ENCODE data around the gene DPP4. TPM values are rescaled to one million over a fixed set of nuclear protein-coding genes. Genes with fewer than 3 reads are reported as not detected.
A peak's percentile ranks its signal among the peaks of the same experiment; 100 is the strongest.

DPP4 gene
- total and polyA plus RNA-seq, 2 experiments from 2014 or later, result 31.6 to 39.9 TPM

DNA sequence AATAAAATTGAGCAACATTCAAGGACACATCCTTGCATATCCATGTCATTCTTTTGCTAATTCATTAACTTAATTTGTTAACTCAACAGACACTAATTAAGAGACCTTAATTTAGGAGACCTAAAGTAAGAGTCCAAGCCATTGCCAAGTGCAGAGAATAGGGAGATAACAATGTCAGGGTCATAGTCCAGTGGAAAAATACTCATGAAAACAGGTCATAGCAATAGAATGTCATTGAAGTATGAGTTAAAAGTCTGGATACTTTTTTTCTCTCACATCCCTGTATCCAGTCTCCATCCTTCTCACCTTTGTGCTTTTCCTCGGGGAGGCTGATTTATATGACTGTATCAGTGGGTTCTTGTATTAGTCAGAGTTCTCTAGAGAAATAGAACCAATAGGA lies 26.6 kb upstream of the DPP4 start:
- Histone ChIP-seq H3K4me3 (no peak overlapping the region), H3K4me1 (ENCODE audit: insufficient read depth) (no peaks in the 10 kb centered on the region), H3K27me3 (replicated peaks; ENCODE audit: insufficient read depth) (no peaks in the 10 kb centered on the region), H3K4me2 (ENCODE audit: unreplicated experiment) (no peak overlapping the region), H3K9ac (no peak overlapping the region), H3K79me2 (ENCODE audit: insufficient read depth) (no peaks in the 10 kb centered on the region), H2AFZ (no peak overlapping the region), H3K9me3 (ENCODE audit: low read depth) (no peaks in the 10 kb centered on the region), H4K20me1 (ENCODE audit: insufficient read depth) (no peaks in the 10 kb centered on the region), H3K9me2 (ENCODE audit: insufficient read depth) (no peaks in the 10 kb centered on the region), H3F3A (ENCODE audit: insufficient read depth) (no peaks in the 10 kb centered on the region), H3K27ac (no peak overlapping the region), H3K36me3 (ENCODE audit: low read depth) (no peaks in the 10 kb centered on the region)
- WGBS, 2 experiments (ENCODE audit: low coverage in 1 of 2, low lambda C conversion rate in 2 of 2, missing lambda C conversion rate in 2 of 2), result 15 to 29% methylated on average over 1 of the region's 1 CpG
- in situ Hi-C loops (cut with MboI), result no loop called here
- TF ChIP-seq EZH2phosphoT487 (IDR thresholded peaks at IDR 0.05; ENCODE audit: insufficient read depth, low read depth), result no peak
- TF ChIP-seq EZH2 (IDR thresholded peaks at IDR 0.05; ENCODE audit: insufficient read depth, poor library complexity, severe bottlenecking), result no peak
- DNase-seq, result no peak

DNA sequence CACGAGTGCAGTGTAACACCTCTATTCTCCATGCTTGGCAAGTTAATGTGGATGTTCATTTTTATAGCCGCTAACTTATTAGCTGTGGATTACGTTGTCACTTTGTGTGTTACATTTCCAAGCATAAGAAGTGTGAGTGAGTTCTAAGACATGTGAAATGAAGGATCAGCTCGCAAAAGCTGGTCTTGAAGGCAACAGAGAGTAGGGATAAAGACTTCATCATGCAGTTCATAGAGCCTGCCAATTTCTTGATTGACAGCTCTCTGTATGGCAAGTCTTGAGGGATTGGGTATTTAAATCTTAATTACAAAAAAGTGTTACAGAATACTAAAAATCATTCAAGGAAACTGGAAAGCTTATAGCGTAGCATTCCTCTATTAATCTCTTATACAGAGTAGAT lies 25.8 kb upstream of the DPP4 start:
- H3F3A ChIP-seq (ENCODE audit: insufficient read depth), result no peaks in the 10 kb centered on the region
- WGBS, 2 experiments (ENCODE audit: low coverage in 1 of 2, low lambda C conversion rate in 2 of 2, missing lambda C conversion rate in 2 of 2), result 91 to 93% methylated on average over 5 of the region's 5 CpGs
- no peaks in the 10 kb centered on the region for H3K36me3 ChIP-seq (ENCODE audit: low read depth)

DNA sequence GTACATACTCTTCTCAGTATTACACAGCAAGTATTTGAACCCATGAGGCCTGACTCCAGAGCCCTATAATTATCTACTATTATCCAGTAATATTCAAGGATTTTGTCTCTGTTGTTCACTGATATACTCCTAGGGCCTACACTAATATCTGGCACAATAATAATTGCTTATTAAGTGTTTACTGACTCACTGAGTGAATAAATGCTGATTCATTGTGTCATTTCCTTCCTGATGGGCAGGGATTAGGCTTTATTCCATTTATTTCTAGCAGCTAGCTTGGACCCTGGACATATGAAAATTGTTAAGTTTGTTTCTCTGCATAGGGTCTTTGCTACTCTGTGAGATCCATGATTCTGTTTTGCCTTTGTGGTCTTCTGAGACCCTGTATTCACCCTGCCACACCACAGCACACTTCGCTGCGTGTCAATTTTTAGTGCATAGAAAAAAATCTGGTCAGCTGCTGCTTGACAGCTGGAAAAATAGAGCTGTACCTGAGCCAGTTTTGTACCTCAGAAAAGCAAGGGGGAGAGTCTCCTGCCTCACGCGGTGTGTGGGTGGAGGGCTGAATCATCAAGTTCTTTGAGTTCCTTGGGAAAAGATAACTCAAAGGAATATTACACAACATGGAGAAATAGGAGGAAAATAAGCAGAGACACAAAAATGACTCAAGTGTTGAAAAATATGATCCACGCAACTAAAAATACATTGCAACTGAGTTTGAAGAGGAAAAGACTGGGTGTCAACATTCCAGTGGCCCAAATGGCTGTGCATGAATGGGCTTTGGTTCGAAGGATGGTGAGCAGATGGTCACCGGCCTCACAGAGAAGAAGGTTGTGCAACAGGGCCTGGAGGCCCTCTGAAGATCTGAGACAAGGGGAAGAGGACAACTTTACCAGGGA lies 18.9 kb upstream of the DPP4 start:
- peak overlapping the region; percentile 56 for H3K4me2 ChIP-seq (ENCODE audit: unreplicated experiment)

More for the DNA sequence above, 25.8 kb upstream of the DPP4 start:
- no peaks in the 10 kb centered on the region for H3K27me3 ChIP-seq (replicated peaks; ENCODE audit: insufficient read depth)
- H3K9me3 ChIP-seq (ENCODE audit: low read depth), result no peaks in the 10 kb centered on the region
- H3K9ac ChIP-seq, result no peak overlapping the region
- H3K27ac ChIP-seq, result no peak overlapping the region
- no peak overlapping the region for H3K4me2 ChIP-seq (ENCODE audit: unreplicated experiment)
- in situ Hi-C loops (cut with MboI), result no loop called here
- no peak for DNase-seq
- no peak overlapping the region for H2AFZ ChIP-seq
- no peak for TF ChIP-seq EZH2phosphoT487 (IDR thresholded peaks at IDR 0.05; ENCODE audit: insufficient read depth, low read depth)
- no peak for TF ChIP-seq EZH2 (IDR thresholded peaks at IDR 0.05; ENCODE audit: insufficient read depth, poor library complexity, severe bottlenecking)
- H4K20me1 ChIP-seq (ENCODE audit: insufficient read depth), result no peaks in the 10 kb centered on the region
- no peaks in the 10 kb centered on the region for H3K79me2 ChIP-seq (ENCODE audit: insufficient read depth)
- no peaks in the 10 kb centered on the region for H3K9me2 ChIP-seq (ENCODE audit: insufficient read depth)
- H3K4me1 ChIP-seq (ENCODE audit: insufficient read depth), result no peaks in the 10 kb centered on the region
- no peak overlapping the region for H3K4me3 ChIP-seq

DNA sequence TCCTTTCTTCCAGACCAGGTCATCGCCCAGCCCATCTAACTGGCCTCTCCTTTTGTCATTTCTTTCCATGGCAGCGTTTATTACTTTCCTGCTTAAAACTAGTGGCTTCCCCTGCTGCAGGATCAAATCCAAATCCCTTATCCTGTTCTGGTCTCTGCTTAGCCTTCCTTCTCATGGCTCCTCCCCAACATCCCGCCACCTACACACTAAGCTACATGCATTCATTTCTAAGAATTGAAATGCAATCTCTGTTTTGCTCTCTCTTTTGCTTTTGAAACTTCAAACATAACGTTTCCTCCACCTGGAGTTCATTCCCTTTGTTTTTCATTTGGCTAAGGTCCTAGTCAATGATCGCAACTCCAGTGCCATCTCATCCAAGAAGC lies 18.0 kb upstream of the DPP4 start:
- Histone ChIP-seq H3K4me2 (ENCODE audit: unreplicated experiment) (peak overlapping the region; percentile 56), H3F3A (ENCODE audit: insufficient read depth) (peaks cover 47% of the 10 kb centered on the region), H3K27ac (peak overlapping the region; percentile 97), H4K20me1 (ENCODE audit: insufficient read depth) (no peaks in the 10 kb centered on the region), H3K4me3 (no peak overlapping the region), H3K27me3 (replicated peaks; ENCODE audit: insufficient read depth) (no peaks in the 10 kb centered on the region), H3K79me2 (ENCODE audit: insufficient read depth) (no peaks in the 10 kb centered on the region), H2AFZ (no peak overlapping the region), H3K9me3 (ENCODE audit: low read depth) (no peaks in the 10 kb centered on the region), H3K4me1 (ENCODE audit: insufficient read depth) (peaks cover 71% of the 10 kb centered on the region), H3K9me2 (ENCODE audit: insufficient read depth) (no peaks in the 10 kb centered on the region), H3K36me3 (ENCODE audit: low read depth) (no peaks in the 10 kb centered on the region), H3K9ac (peak overlapping the region; percentile 77; the same call in 1 of the 2 replicates)
- DNase-seq, result peak; percentile 39
- TF ChIP-seq EZH2 (IDR thresholded peaks at IDR 0.05; ENCODE audit: insufficient read depth, poor library complexity, severe bottlenecking), result no peak
- no peak for TF ChIP-seq EZH2phosphoT487 (IDR thresholded peaks at IDR 0.05; ENCODE audit: insufficient read depth, low read depth)
- in situ Hi-C loops (cut with MboI), result no loop called here
- 78 to 85% methylated on average over 5 of the region's 5 CpGs for WGBS, 2 experiments (ENCODE audit: low coverage in 1 of 2, low lambda C conversion rate in 2 of 2, missing lambda C conversion rate in 2 of 2)

More for the DNA sequence above, 18.9 kb upstream of the DPP4 start:
- H3K79me2 ChIP-seq (ENCODE audit: insufficient read depth), result no peaks in the 10 kb centered on the region
- peak overlapping the region; percentile 44 for H2AFZ ChIP-seq
- peaks cover 62% of the 10 kb centered on the region for H3K4me1 ChIP-seq (ENCODE audit: insufficient read depth)
- TF ChIP-seq EZH2 (IDR thresholded peaks at IDR 0.05; ENCODE audit: insufficient read depth, poor library complexity, severe bottlenecking) (no peak), EZH2phosphoT487 (IDR thresholded peaks at IDR 0.05; ENCODE audit: insufficient read depth, low read depth) (0 out of 2 replicates have a peak, but pooled peaks have one; percentile 44)
- in situ Hi-C loops (cut with MboI), result no loop called here
- H3K9me2 ChIP-seq (ENCODE audit: insufficient read depth), result no peaks in the 10 kb centered on the region
- no peaks in the 10 kb centered on the region for H3K36me3 ChIP-seq (ENCODE audit: low read depth)
- WGBS, 2 experiments (ENCODE audit: low coverage in 1 of 2, low lambda C conversion rate in 2 of 2, missing lambda C conversion rate in 2 of 2), result 0 to 2% methylated on average over 7 of the region's 7 CpGs
- peaks cover 40% of the 10 kb centered on the region for H3F3A ChIP-seq (ENCODE audit: insufficient read depth)
- H3K9me3 ChIP-seq (ENCODE audit: low read depth), result no peaks in the 10 kb centered on the region
- H3K27me3 ChIP-seq (replicated peaks; ENCODE audit: insufficient read depth), result no peaks in the 10 kb centered on the region
- DNase-seq, result peak; percentile 98
- no peaks in the 10 kb centered on the region for H4K20me1 ChIP-seq (ENCODE audit: insufficient read depth)
- peak overlapping the region; percentile 77 for H3K9ac ChIP-seq
- peak overlapping the region; percentile 97 for H3K27ac ChIP-seq
- H3K4me3 ChIP-seq, result peak overlapping the region; percentile 39; the same call in 1 of the 2 replicates
